PC-3 (cell line): ENCODE results near the gene SLC25A36.

Experiments
- EZH2 ChIP-seq: fragments of 300-600 bp; sonication (generic); IDR thresholded peaks from one replicate; pipeline ENCODE4 v1.6.1; 2017; ENCODE audit warnings: antibody characterized with exemption, mild to moderate bottlenecking, low read length; ENCODE audit not compliant: unreplicated experiment
- EZH2phosphoT487 ChIP-seq: fragments of 300-600 bp; sonication (generic); IDR thresholded peaks from 2 replicates; pipeline ENCODE4 v1.6.1; 2018; ENCODE audit warnings: mild to moderate bottlenecking, antibody characterized with exemption, low read length, borderline replicate concordance
- TF ChIP-seq, protein P1 (sequence below): fragments of 300-600 bp; sonication (generic); conservative IDR thresholded peaks from 2 replicates; pipeline ENCODE4 v1.5.1; 2017; ENCODE audit warnings: antibody characterized with exemption, low read depth, mild to moderate bottlenecking, low read length

DNA sequence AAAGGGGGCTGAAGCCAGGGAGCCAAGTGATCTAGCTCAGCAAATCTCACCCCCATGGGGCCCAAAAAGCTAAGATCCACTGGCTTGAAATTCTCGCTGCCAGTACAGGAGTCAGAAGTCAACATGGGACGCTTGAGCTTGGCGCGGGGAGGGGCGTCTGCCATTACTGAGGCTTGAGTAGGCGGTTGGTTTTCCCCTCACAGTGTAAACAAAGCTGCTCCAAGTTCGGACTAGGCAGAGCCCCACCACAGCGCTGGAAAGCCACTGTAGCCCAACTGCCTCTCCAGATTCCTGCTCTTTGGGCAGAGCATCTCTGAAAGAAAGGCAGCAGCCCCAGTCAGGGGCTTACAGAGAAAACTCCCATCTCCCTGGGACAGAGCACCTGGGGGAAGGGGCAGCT lies 8.1 kb upstream of the SLC25A36 start:
- TF ChIP-seq, protein P1, sequence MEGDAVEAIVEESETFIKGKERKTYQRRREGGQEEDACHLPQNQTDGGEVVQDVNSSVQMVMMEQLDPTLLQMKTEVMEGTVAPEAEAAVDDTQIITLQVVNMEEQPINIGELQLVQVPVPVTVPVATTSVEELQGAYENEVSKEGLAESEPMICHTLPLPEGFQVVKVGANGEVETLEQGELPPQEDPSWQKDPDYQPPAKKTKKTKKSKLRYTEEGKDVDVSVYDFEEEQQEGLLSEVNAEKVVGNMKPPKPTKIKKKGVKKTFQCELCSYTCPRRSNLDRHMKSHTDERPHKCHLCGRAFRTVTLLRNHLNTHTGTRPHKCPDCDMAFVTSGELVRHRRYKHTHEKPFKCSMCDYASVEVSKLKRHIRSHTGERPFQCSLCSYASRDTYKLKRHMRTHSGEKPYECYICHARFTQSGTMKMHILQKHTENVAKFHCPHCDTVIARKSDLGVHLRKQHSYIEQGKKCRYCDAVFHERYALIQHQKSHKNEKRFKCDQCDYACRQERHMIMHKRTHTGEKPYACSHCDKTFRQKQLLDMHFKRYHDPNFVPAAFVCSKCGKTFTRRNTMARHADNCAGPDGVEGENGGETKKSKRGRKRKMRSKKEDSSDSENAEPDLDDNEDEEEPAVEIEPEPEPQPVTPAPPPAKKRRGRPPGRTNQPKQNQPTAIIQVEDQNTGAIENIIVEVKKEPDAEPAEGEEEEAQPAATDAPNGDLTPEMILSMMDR, result no peak
- TF ChIP-seq EZH2, result no peak
- no peak for TF ChIP-seq EZH2phosphoT487
